Heart right ventricle (tissue), 16 donors: ENCODE data around the gene PHLDA3. TPM values are rescaled to one million over a fixed set of nuclear protein-coding genes. Genes with fewer than 3 reads are reported as not detected.

ENCODE experiments used
- ATAC-seq, 8 donors: fragments of 200-7000 bp; cut with Tn5 transposase; one replicate each; pipeline ENCODE4 v1.9.1; 2020; ENCODE audit warnings: mild to moderate bottlenecking in 8 of 8, moderate library complexity in 8 of 8, moderate number of reproducible peaks in 1 of 8
- DNase-seq, 2 donors: peaks; one replicate each; pipeline ENCODE4 v3.0.0-alpha.2; 2020
- H3K27ac ChIP-seq, 10 donors: fragments of 200-600 bp; sonication (generic) in 2 of 10; one replicate each; pipeline versions ENCODE4 v1.5.0 to v1.8.0; 2020 to 2022; ENCODE audit warnings: mild to moderate bottlenecking in 3 of 10
- H3K27me3 ChIP-seq, 7 donors: fragments of 200-600 bp; one replicate each; pipeline ENCODE4 v1.8.0; 2021 to 2022; ENCODE audit warnings: mild to moderate bottlenecking in 2 of 7
- H3K36me3 ChIP-seq, 9 donors: fragments of 200-600 bp; sonication (generic) in 1 of 9; one replicate each; pipeline versions ENCODE4 v1.5.0 to v1.8.0; 2020 to 2022; ENCODE audit warnings: mild to moderate bottlenecking in 2 of 9
- H3K4me1 ChIP-seq, 9 donors: fragments of 200-600 bp; sonication (generic) in 1 of 9; one replicate each; pipeline versions ENCODE4 v1.5.0 to v1.8.0; 2020 to 2022; ENCODE audit warnings: mild to moderate bottlenecking in 4 of 9
- H3K4me3 ChIP-seq, 10 donors: fragments of 200-600 bp; sonication (generic) in 2 of 10; one replicate each; pipeline versions ENCODE4 v1.5.0 to v1.8.0; 2020 to 2022; ENCODE audit warnings: mild to moderate bottlenecking in 7 of 10, moderate library complexity in 2 of 10
- H3K9me3 ChIP-seq, 11 donors: fragments of 200-600 bp in 10 of 11; sonication (generic) in 2 of 11; one replicate each; pipeline versions ENCODE4 v1.5.0 to v1.8.0; 2013 to 2022; ENCODE audit warnings: mild to moderate bottlenecking in 2 of 11, control low read depth in 1 of 11, moderate library complexity in 1 of 11
- WGBS, 2 donors: extraction: QIAGEN DNeasy Blood & Tissue Kit; methylation state at CpG; one replicate each; pipeline ENCODE4 v1.1.7; 2013; ENCODE audit warnings: inconsistent platforms in 1 of 2; 5-methylcytosine and 5-hydroxymethylcytosine counted together
- intact Hi-C, 10 donors: fragments of 100-400 bp; cut with DNase I; formaldehyde crosslinking; loops; one replicate each; pipeline versions ENCODE4 v1.11.1 to v1.14.2; 2022
- polyA plus RNA-seq, 2 donors: library from polyadenylated mRNA; stranded (reverse); fragments of 200-250 nt; gene quantifications; one replicate each; pipeline ENCODE4 v1.2.3, GENCODE V29; 2013
- total RNA-seq, 10 donors: library from RNA; stranded (reverse); fragmentation: NEBNext Ultra II Directional in 3 of 10; extraction: Animal tissue kit (Norgen Biotek cat#: 25700) in 3 of 10; gene quantifications; one replicate each; pipeline versions ENCODE4 v1.2.1 to v1.2.4, GENCODE V29; 2021 to 2023
- TF ChIP-seq, protein P1 (sequence below), 9 donors: fragments of 200-600 bp; sonication (generic) in 2 of 9; IDR thresholded peaks; one replicate each; pipeline versions ENCODE4 v1.5.0 to v1.8.0; 2021 to 2022; ENCODE audit warnings: antibody characterized with exemption in 9 of 9, mild to moderate bottlenecking in 5 of 9, moderate library complexity in 1 of 9
- donor health status: Arrhythmogenic right ventricular cardiomyopathy.
- donor health status: ischemic (EF 13 %, LVEDD 7.1; RV severe dilation, severe dysfunction).
- donor health status: healthy with polysubstance abuse.
- donor health status: DM: no; HTN: yes; CAD: no.
- donor health status: DM: no; HTN: no; CAD: no.
- donor health status: ischemic (EF 25% LVEDD 6.9; RV normal size, moderate dysfunction).
- donor health status: ischemic (EF 25% LVEDD 5.7; RV mildly dilated, moderate dysfunction).
- donor health status: healthy.
- donor health status: DM: yes; HTN: yes; CAD: no.
- donor health status: Ischemic cardiomyopathy.
- donor health status: ischemic (EF 35%, LVEDD 5.7; RV mildly dilated, moderate dysfunction).
- donor health status: nonischemic (EF 11% LVEDD 7.7; RV severe dilation, severe dysfunction).
- donor health status: DM: yes; HTN: yes; CAD: no.
- donor health status: PGD.
- donor health status: ischemic (EF 29% LVEDD 5.4; RV normal size, mild dysfunction).
- donor health status: nonischemic (EF 23%, LVEDD 6.1; RV moderate dilation, normal function).

The PHLDA3 gene
- total and polyA plus RNA-seq, 12 donors, result 14.4 to 40.0 (median 23.6) TPM

DNA sequence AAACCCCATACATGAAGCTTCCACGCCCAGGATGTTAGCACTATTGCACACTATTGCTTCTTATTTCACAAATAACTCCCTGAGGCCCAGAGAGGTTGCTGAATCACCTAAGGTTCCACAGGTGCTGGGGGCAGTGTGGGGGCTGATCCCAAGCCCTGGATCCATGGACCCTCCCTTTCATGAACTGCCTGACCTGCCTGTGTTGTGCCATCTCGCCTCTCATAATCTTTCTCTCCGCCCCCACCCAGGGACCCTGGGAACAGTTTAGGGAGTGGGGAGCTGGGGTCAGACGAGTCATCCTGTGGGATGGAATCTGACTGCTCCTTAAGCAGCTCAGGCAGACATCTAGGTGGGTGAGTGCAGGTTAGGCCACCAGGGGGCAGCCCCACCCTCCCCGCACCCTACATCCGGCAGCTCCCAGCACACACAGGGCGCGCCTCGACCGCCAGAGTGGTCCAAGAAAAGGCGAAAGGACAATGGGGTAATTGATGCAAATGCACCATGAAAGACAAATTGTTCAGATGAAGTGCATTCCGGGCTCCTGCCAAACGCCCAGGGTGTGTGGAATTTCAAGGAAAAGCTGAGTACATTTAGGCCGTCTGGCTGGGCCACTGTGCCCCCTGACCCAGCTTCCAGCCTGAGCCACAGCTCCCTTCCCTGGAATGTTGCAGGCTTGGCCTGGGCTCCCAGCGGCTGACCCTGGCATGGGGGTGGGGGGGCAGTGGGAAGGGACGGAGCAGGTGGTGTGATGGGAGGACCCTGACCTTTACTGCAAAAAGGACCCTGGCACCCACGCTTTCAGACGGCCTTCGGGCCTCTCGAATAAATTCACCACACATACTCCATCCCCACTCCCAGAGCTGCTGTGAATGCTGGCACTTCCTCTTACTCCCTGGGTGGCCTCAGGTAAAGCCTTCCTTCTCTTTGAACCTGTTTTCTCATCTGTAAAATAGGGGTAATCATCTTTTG, 20.8 kb downstream of the PHLDA3 start:
- no peaks in the 10 kb centered on the region for H3K9me3 ChIP-seq
- H3K4me3 ChIP-seq, result no peak overlapping the region
- ATAC-seq (peak; percentile 75 to 84 (median 82)), DNase-seq (peak; percentile 74 to 82)
- H3K4me1 ChIP-seq, result peaks cover 3 to 42% (median 30%) of the 10 kb centered on the region in 9 donors
- 35 to 37% methylated on average over 20 of the region's 20 CpGs for WGBS, 2 donors
- no peaks in the 10 kb centered on the region for H3K36me3 ChIP-seq
- H3K27ac ChIP-seq, result peak overlapping the region in 9 of 10 donors; percentile 27 to 83 (median 64)
- intact Hi-C loops, result loop anchor here (1.0 to 5.0 kb wide), 5 partner anchors 31 to 65 kb away; no protein-coding TSS in a partner anchor
- no peaks in the 10 kb centered on the region for H3K27me3 ChIP-seq
- TF ChIP-seq, protein P1, sequence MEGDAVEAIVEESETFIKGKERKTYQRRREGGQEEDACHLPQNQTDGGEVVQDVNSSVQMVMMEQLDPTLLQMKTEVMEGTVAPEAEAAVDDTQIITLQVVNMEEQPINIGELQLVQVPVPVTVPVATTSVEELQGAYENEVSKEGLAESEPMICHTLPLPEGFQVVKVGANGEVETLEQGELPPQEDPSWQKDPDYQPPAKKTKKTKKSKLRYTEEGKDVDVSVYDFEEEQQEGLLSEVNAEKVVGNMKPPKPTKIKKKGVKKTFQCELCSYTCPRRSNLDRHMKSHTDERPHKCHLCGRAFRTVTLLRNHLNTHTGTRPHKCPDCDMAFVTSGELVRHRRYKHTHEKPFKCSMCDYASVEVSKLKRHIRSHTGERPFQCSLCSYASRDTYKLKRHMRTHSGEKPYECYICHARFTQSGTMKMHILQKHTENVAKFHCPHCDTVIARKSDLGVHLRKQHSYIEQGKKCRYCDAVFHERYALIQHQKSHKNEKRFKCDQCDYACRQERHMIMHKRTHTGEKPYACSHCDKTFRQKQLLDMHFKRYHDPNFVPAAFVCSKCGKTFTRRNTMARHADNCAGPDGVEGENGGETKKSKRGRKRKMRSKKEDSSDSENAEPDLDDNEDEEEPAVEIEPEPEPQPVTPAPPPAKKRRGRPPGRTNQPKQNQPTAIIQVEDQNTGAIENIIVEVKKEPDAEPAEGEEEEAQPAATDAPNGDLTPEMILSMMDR (IDR thresholded peaks at IDR 0.05), result peak; percentile 76 to 91 (median 87)

DNA sequence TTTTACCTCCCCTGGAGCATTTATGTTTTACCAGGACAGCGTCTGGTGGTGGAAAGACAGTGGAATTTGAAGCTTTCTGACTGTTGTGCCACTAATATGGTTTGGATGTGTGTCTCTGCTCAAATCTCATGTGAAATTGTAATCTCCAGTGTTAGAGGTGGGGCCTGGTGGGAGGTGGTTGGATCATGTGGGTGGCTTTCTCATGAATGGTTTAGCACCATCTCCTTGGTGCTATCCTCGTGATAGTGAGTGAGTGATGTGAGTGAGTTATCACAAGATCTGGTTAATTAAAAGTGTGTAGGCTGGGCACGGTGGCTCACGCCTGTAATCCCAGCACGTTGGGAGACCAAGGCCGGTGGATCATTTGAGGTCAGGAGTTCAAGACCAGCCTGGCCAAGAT, 23.7 kb downstream of the PHLDA3 start:
- intact Hi-C loops, result loop anchor here in 7 of 10 donors (5.0 kb wide), 2 partner anchors 37 to 67 kb away; no protein-coding TSS in a partner anchor
- Histone ChIP-seq H3K27ac (no peak overlapping the region), H3K27me3 (no peaks in the 10 kb centered on the region), H3K4me1 (peaks cover 3 to 28% (median 21%) of the 10 kb centered on the region in 9 donors), H3K36me3 (no peaks in the 10 kb centered on the region), H3K4me3 (no peak overlapping the region), H3K9me3 (peaks cover 0 to 4% (median 0%) of the 10 kb centered on the region in 11 donors)
- TF ChIP-seq, protein P1 (IDR thresholded peaks at IDR 0.05), result no peak
- ATAC-seq (no peak), DNase-seq (no peak)
- 94 to 96% methylated on average over 6 of the region's 6 CpGs for WGBS, 2 donors

DNA sequence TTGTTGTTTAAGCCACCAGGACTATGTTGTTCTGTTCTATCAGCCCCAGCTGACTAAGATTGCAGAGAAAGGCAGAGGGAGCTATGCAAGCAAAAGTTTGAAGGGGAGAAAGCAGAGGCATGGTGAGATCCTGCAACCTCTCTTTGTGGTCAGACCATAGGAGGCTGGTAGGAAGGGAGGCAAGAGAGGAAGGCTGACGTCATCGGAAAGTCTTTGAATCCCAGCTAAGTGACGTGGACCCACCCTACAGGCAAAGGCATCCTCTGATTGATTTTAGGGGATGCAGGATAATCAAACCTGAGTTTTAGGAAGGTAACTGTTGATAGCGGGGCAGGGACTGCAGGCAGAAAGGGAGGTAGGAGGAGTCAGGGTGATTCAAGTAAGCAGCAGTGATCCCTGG, 24.2 kb downstream of the PHLDA3 start:
- Histone ChIP-seq H3K4me3 (no peak overlapping the region), H3K27ac (no peak overlapping the region), H3K4me1 (peaks cover under 1 to 23% (median 16%) of the 10 kb centered on the region in 9 donors), H3K36me3 (no peaks in the 10 kb centered on the region), H3K9me3 (peaks cover 0 to 4% (median 0%) of the 10 kb centered on the region in 11 donors), H3K27me3 (no peaks in the 10 kb centered on the region)
- TF ChIP-seq, protein P1 (IDR thresholded peaks at IDR 0.05), result no peak
- WGBS, 2 donors, result 77 to 82% methylated on average over 4 of the region's 4 CpGs
- no peak for DNase-seq
- intact Hi-C loops, result loop anchor here in 7 of 10 donors (5.0 kb wide), 2 partner anchors 38 to 68 kb away; no protein-coding TSS in a partner anchor
- no peak for ATAC-seq

DNA sequence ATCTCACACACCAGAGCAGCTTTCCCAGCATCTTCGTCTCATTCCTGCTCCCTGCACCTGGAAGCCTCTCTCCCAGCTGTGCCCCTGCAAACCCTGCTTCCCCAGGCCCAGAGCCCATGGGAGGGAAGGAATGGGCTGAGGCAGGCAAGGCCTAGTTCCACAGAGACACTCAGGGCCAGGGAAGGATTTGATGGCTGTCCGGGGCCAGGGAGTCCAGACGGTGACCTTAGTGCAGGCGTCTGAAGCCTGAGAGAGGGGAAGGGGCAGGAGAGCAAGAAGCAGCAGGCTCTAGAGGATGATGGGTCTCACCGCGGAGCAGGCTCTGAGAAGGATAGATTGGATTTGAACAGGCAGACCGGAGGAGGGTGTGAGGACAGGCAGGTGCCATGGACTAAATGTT, 25.2 kb downstream of the PHLDA3 start:
- Histone ChIP-seq H3K36me3 (no peaks in the 10 kb centered on the region), H3K4me3 (no peak overlapping the region), H3K4me1 (peaks cover 0 to 13% (median 11%) of the 10 kb centered on the region in 9 donors), H3K9me3 (peaks cover 0 to 4% (median 0%) of the 10 kb centered on the region in 11 donors), H3K27ac (no peak overlapping the region), H3K27me3 (no peaks in the 10 kb centered on the region)
- TF ChIP-seq, protein P1 (IDR thresholded peaks at IDR 0.05), result no peak
- WGBS, 2 donors, result 93 to 95% methylated on average over 7 of the region's 7 CpGs
- no peak for DNase-seq
- intact Hi-C loops, result no loop called here
- no peak for ATAC-seq
